ENCODE measurements around the gene MYO10.
"Not testable (repeated sequence)": the region's sequence is repeated elsewhere in the genome, so short reads cannot be mapped to it uniquely, and the experiment has no call there.

The MYO10 gene

GRCh38 chr5:16723821-16724220 lies 212.3 kb downstream of the MYO10 start:
- DNase-seq (ENCODE audit: extremely low read depth in 1 of 2, low read depth in 1 of 2) = no peak

GRCh38 chr5:16722097-16722495 lies 214.0 kb downstream of the MYO10 start:
- no peak for DNase-seq (ENCODE audit: extremely low read depth in 1 of 2, low read depth in 1 of 2)

GRCh38 chr5:16721151-16722096 lies 214.7 kb downstream of the MYO10 start:
- DNase-seq (ENCODE audit: extremely low read depth in 1 of 2, low read depth in 1 of 2) = no peak

GRCh38 chr5:16718036-16718435 lies 218.1 kb downstream of the MYO10 start:
- not testable (repeated sequence) for DNase-seq (ENCODE audit: extremely low read depth in 1 of 2, low read depth in 1 of 2)

GRCh38 chr5:16713386-16713928 lies 222.6 kb downstream of the MYO10 start:
- no peak for DNase-seq (ENCODE audit: extremely low read depth in 1 of 2, low read depth in 1 of 2)

- no peak for DNase-seq (ENCODE audit: extremely low read depth in 1 of 2, low read depth in 1 of 2)
Measured at GRCh38 chr5:16712620-16713019, 223.5 kb downstream of the MYO10 start.

GRCh38 chr5:16712178-16712577 lies 223.9 kb downstream of the MYO10 start:
- no peak for DNase-seq (ENCODE audit: extremely low read depth in 1 of 2, low read depth in 1 of 2)

GRCh38 chr5:16709691-16710433 lies 226.2 kb downstream of the MYO10 start:
- DNase-seq (ENCODE audit: extremely low read depth in 1 of 2, low read depth in 1 of 2) = no peak

GRCh38 chr5:16707869-16708192 lies 228.3 kb downstream of the MYO10 start:
- DNase-seq (ENCODE audit: extremely low read depth in 1 of 2, low read depth in 1 of 2) = no peak

GRCh38 chr5:16707168-16707868 lies 228.8 kb downstream of the MYO10 start:
- DNase-seq (ENCODE audit: extremely low read depth in 1 of 2, low read depth in 1 of 2) = no peak

- no peak for DNase-seq (ENCODE audit: extremely low read depth in 1 of 2, low read depth in 1 of 2)
Measured at GRCh38 chr5:16704945-16705344, 231.1 kb downstream of the MYO10 start.

GRCh38 chr5:16702964-16703363 lies 233.1 kb downstream of the MYO10 start:
- no peak for DNase-seq (ENCODE audit: extremely low read depth in 1 of 2, low read depth in 1 of 2)

- no peak for DNase-seq (ENCODE audit: extremely low read depth in 1 of 2, low read depth in 1 of 2)
Measured at GRCh38 chr5:16701134-16702099, 234.7 kb downstream of the MYO10 start.

- DNase-seq (ENCODE audit: extremely low read depth in 1 of 2, low read depth in 1 of 2) = no peak
Measured at GRCh38 chr5:16700081-16700480, 236.0 kb downstream of the MYO10 start.

- no peak for DNase-seq (ENCODE audit: extremely low read depth in 1 of 2, low read depth in 1 of 2)
Measured at GRCh38 chr5:16695779-16696178, 240.3 kb downstream of the MYO10 start.

GRCh38 chr5:16693879-16694278 lies 242.2 kb downstream of the MYO10 start:
- no peak for DNase-seq (ENCODE audit: extremely low read depth in 1 of 2, low read depth in 1 of 2)

- DNase-seq (ENCODE audit: extremely low read depth in 1 of 2, low read depth in 1 of 2) = no peak
Measured at GRCh38 chr5:16691731-16692130, 244.4 kb downstream of the MYO10 start.

- no peak for DNase-seq (ENCODE audit: extremely low read depth in 1 of 2, low read depth in 1 of 2)
Measured at GRCh38 chr5:16690243-16690852, 245.7 kb downstream of the MYO10 start.

- no peak for DNase-seq (ENCODE audit: extremely low read depth in 1 of 2, low read depth in 1 of 2)
Measured at GRCh38 chr5:16687898-16688297, 248.2 kb downstream of the MYO10 start.

- DNase-seq (ENCODE audit: extremely low read depth in 1 of 2, low read depth in 1 of 2) = no peak
Measured at GRCh38 chr5:16685069-16685468, 251.0 kb downstream of the MYO10 start.

All from activated CD8-positive, alpha-beta memory T cell treated with anti-CD3 and anti-CD28 coated beads for 1 hour (primary cell).